Glutamatergic neuron (in vitro differentiated cells): ENCODE data around the gene PPFIBP1. TPM values are rescaled to one million over a fixed set of nuclear protein-coding genes. Genes with fewer than 3 reads are reported as not detected.
"Not testable (repeated sequence)": the region's sequence is repeated elsewhere in the genome, so short reads cannot be mapped to it uniquely, and the experiment has no call there.

Experiments
- DNase-seq: peaks from one replicate; pipeline ENCODE4 v3.0.0; 2022
- H3K27ac Mint-ChIP-seq: one replicate; pipeline ENCODE4 v1.8.0; 2020; ENCODE audit warnings: mild to moderate bottlenecking, mixed read lengths, inconsistent platforms; ENCODE audit not compliant: unreplicated experiment
- H3K27me3 Mint-ChIP-seq: one replicate; pipeline ENCODE4 v1.8.0; 2020; ENCODE audit warnings: mild to moderate bottlenecking, moderate library complexity, mixed read lengths, inconsistent platforms; ENCODE audit not compliant: unreplicated experiment
- H3K36me3 Mint-ChIP-seq: one replicate; pipeline ENCODE4 v1.8.0; 2020; ENCODE audit warnings: mild to moderate bottlenecking, mixed read lengths, inconsistent platforms; ENCODE audit not compliant: unreplicated experiment
- H3K4me1 Mint-ChIP-seq: one replicate; pipeline ENCODE4 v1.8.0; 2020; ENCODE audit warnings: mild to moderate bottlenecking, low read depth, mixed read lengths, inconsistent platforms; ENCODE audit not compliant: unreplicated experiment
- H3K4me3 Mint-ChIP-seq: one replicate; pipeline ENCODE4 v1.8.0; 2020; ENCODE audit warnings: mild to moderate bottlenecking, mixed read lengths, inconsistent platforms; ENCODE audit not compliant: unreplicated experiment
- H3K9me3 Mint-ChIP-seq: one replicate; pipeline ENCODE4 v1.8.0; 2020; ENCODE audit warnings: mild to moderate bottlenecking, moderate library complexity, mixed read lengths, inconsistent platforms; ENCODE audit not compliant: unreplicated experiment
- total RNA-seq: library from RNA; stranded (reverse); fragmentation: NEBNext Ultra II Directional; extraction: Animal tissue kit (Norgen Biotek cat#: 25700); gene quantifications from one replicate; pipeline ENCODE4 v1.2.1, GENCODE V29; 2021; ENCODE audit not compliant: unreplicated experiment
- TF ChIP-seq, protein P1 (sequence below): fragments of 200-600 bp; sonication (generic); IDR thresholded peaks from one replicate; pipeline ENCODE4 v1.5.0; 2021; ENCODE audit not compliant: partially characterized antibody, unreplicated experiment

The PPFIBP1 gene
- total RNA-seq, 1 donor from 2014 or later, result 43.0 TPM

- Mint-ChIP-seq H3K36me3 (no peaks in the 10 kb centered on the region), H3K4me1 (no peaks in the 10 kb centered on the region), H3K4me3 (no peak overlapping the region), H3K27ac (no peak overlapping the region), H3K27me3 (no peaks in the 10 kb centered on the region), H3K9me3 (no peaks in the 10 kb centered on the region)
- DNase-seq, result no peak
- TF ChIP-seq, protein P1, sequence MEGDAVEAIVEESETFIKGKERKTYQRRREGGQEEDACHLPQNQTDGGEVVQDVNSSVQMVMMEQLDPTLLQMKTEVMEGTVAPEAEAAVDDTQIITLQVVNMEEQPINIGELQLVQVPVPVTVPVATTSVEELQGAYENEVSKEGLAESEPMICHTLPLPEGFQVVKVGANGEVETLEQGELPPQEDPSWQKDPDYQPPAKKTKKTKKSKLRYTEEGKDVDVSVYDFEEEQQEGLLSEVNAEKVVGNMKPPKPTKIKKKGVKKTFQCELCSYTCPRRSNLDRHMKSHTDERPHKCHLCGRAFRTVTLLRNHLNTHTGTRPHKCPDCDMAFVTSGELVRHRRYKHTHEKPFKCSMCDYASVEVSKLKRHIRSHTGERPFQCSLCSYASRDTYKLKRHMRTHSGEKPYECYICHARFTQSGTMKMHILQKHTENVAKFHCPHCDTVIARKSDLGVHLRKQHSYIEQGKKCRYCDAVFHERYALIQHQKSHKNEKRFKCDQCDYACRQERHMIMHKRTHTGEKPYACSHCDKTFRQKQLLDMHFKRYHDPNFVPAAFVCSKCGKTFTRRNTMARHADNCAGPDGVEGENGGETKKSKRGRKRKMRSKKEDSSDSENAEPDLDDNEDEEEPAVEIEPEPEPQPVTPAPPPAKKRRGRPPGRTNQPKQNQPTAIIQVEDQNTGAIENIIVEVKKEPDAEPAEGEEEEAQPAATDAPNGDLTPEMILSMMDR, result peak; percentile 63
These were observed 111.5 kb downstream of the PPFIBP1 start for GRCh38 chr12:27635349-27635972.

- not testable (repeated sequence) for H3K9me3 Mint-ChIP-seq, H3K27ac Mint-ChIP-seq, H3K36me3 Mint-ChIP-seq, DNase-seq, H3K4me1 Mint-ChIP-seq, H3K27me3 Mint-ChIP-seq, H3K4me3 Mint-ChIP-seq
These were observed 112.6 kb downstream of the PPFIBP1 start for GRCh38 chr12:27636569-27636968.

DNA sequence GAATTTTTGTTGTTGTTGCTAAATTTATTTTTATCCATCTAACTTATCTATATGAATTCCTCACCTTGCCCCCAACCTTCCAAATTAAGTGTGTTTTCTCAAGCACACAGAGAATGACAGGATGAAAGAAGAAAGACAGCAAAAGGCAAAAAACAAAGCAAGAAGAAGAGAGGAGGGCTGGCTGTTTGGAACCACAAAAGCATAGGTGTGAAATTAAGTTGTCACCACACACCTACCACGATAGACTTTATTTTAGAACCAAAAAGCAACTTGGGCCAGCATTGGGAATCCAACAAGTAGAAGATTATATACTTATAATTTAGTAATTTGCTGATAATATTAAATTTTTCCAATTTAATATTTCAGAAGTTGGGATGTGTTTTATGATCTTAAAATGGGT, 113.5 kb downstream of the PPFIBP1 start:
- peaks cover 2% of the 10 kb centered on the region for H3K27me3 Mint-ChIP-seq

DNA sequence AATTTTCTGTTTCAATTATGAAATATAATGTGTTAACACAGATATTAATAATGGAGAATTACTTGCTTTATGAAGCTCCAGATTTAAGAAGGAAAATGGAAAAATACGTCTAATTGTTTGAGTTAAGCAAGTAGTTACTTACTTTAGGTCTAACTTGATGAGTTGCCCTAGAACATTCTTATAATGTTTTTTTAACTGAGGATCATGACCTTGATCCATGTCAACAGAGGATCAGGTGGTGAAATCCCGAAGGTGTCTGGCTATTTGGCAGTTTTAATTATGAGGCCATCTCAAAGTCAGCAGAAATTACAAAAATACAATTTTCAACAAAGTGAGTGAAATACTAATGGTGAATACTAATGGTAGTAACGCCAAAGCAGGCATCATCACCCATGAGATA, 115.3 kb downstream of the PPFIBP1 start:
- no peaks in the 10 kb centered on the region for H3K9me3 Mint-ChIP-seq
- no peaks in the 10 kb centered on the region for H3K4me1 Mint-ChIP-seq
- DNase-seq, result no peak
- H3K36me3 Mint-ChIP-seq, result no peaks in the 10 kb centered on the region
- no peak overlapping the region for H3K4me3 Mint-ChIP-seq
- peaks cover 2% of the 10 kb centered on the region for H3K27me3 Mint-ChIP-seq
- TF ChIP-seq, protein P1, result no peak
- H3K27ac Mint-ChIP-seq, result no peak overlapping the region

More for the DNA sequence above, 113.5 kb downstream of the PPFIBP1 start:
- DNase-seq, result no peak
- TF ChIP-seq, protein P1, result no peak
- Mint-ChIP-seq H3K4me3 (no peak overlapping the region), H3K9me3 (no peaks in the 10 kb centered on the region), H3K36me3 (no peaks in the 10 kb centered on the region), H3K27ac (no peak overlapping the region), H3K4me1 (no peaks in the 10 kb centered on the region)

- DNase-seq, H3K9me3 Mint-ChIP-seq, H3K27me3 Mint-ChIP-seq, H3K4me3 Mint-ChIP-seq, H3K4me1 Mint-ChIP-seq, H3K36me3 Mint-ChIP-seq, H3K27ac Mint-ChIP-seq: not testable (repeated sequence)
These were observed 116.7 kb downstream of the PPFIBP1 start for GRCh38 chr12:27640566-27641200.

- not testable (repeated sequence) for H3K27me3 Mint-ChIP-seq, H3K27ac Mint-ChIP-seq, H3K36me3 Mint-ChIP-seq, DNase-seq, H3K4me1 Mint-ChIP-seq, H3K4me3 Mint-ChIP-seq, H3K9me3 Mint-ChIP-seq
These were observed 118.4 kb downstream of the PPFIBP1 start for GRCh38 chr12:27642361-27642760.

DNA sequence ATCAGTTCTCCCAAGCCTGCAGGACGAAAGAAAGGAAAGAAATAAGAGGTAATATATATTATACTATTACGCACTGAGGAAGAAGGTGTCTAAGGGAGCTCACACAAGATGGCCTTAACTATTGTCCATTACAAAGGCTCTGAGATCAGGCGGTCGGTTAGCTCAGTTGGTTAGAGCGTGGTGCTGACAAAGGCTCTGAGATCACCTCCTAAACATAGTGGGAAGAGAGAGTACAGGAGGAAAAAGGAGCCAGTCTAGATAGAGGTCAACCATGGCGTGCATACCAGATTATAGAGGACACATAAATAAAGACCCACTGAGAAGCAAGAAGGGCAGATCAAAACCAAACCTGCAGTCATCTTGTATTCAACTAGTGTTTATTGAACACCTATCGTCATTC, 118.9 kb downstream of the PPFIBP1 start:
- not testable (repeated sequence) for H3K36me3 Mint-ChIP-seq, H3K27ac Mint-ChIP-seq, H3K9me3 Mint-ChIP-seq, H3K27me3 Mint-ChIP-seq, DNase-seq, H3K4me1 Mint-ChIP-seq, H3K4me3 Mint-ChIP-seq
